IMR-90 (cell line): Measurements from ENCODE around the gene PEX14. TPM values are rescaled to one million over a fixed set of nuclear protein-coding genes. Genes with fewer than 3 reads are reported as not detected.

Experiments
- ATAC-seq: fragments of 200-7000 bp; cut with Tn5 transposase; 2 replicates; pipeline ENCODE4 v1.9.1; 2020; ENCODE audit warnings: low read depth, mild to moderate bottlenecking, moderate library complexity
- BruUV-seq: library from RNA; stranded (reverse); fragments of 400-500 nt; replicated peaks from 2 replicates; lab custom pipeline; 2021; lab: Mats Ljungman, UMichigan
- CTCF ChIA-PET: fragments of 300-600 bp; formaldehyde crosslinking; extraction: SDS; loops from one replicate; lab custom pipeline; 2021; ENCODE audit warnings: antibody characterized with exemption; lab: Yijun Ruan, JAX
- POLR2A ChIA-PET: fragments of 300-600 bp; sonication (Branson Sonifier 250); formaldehyde crosslinking; loops from one replicate; lab custom pipeline; 2022; ENCODE audit warnings: antibody characterized with exemption; ENCODE audit not compliant: unreplicated experiment; lab: Charles Lee
- DNase-seq: peaks from one replicate; pipeline ENCODE4 v3.0.0; 2013
- H2AFZ ChIP-seq: replicated peaks from 2 replicates; pipeline ENCODE3; 2013; ENCODE audit warnings: low read length, mild to moderate bottlenecking; ENCODE audit not compliant: poor library complexity
- H2AK5ac ChIP-seq: 2 replicates; pipeline ENCODE4 v1.6.1; 2013; ENCODE audit warnings: low read depth, low read length, inconsistent platforms
- H2AK9ac ChIP-seq: replicated peaks from 2 replicates; pipeline ENCODE3; 2013; ENCODE audit warnings: mild to moderate bottlenecking, low read depth, low read length, moderate library complexity; ENCODE audit not compliant: poor library complexity
- H2BK120ac ChIP-seq: 2 replicates; pipeline ENCODE4 v1.6.1; 2013; ENCODE audit warnings: low read depth, low read length, inconsistent platforms
- H2BK15ac ChIP-seq: 3 replicates; pipeline ENCODE4 v1.6.1; 2013; ENCODE audit warnings: low read depth, low read length, inconsistent platforms
- H2BK20ac ChIP-seq: 2 replicates; pipeline ENCODE4 v1.6.1; 2013; ENCODE audit warnings: low read depth, mild to moderate bottlenecking, inconsistent platforms, low read length, moderate library complexity
- H2BK5ac ChIP-seq: 2 replicates; pipeline ENCODE4 v1.6.1; 2013; ENCODE audit warnings: mild to moderate bottlenecking, low read depth, low read length, inconsistent platforms; ENCODE audit not compliant: poor library complexity, severe bottlenecking
- H3K14ac ChIP-seq: replicated peaks from 2 replicates; pipeline ENCODE4 v1.6.1; 2013; ENCODE audit warnings: low read depth, low read length, inconsistent platforms
- H3K18ac ChIP-seq: 2 replicates; pipeline ENCODE4 v1.6.1; 2013; ENCODE audit warnings: low read depth, low read length, control low read depth
- H3K23ac ChIP-seq: 2 replicates; pipeline ENCODE4 v1.6.1; 2013; ENCODE audit warnings: low read depth, low read length, inconsistent platforms
- H3K27ac ChIP-seq: 2 replicates; pipeline ENCODE4 v1.5.1; 2013; ENCODE audit warnings: mild to moderate bottlenecking, control low read depth, low read length; ENCODE audit not compliant: insufficient read depth
- H3K27me3 ChIP-seq: 2 replicates; pipeline ENCODE4 v1.6.1; 2013; ENCODE audit warnings: low read length; ENCODE audit not compliant: control insufficient read depth, insufficient read depth
- H3K36me3 ChIP-seq: 2 replicates; pipeline ENCODE4 v1.6.1; 2013; ENCODE audit warnings: low read length, mixed read lengths; ENCODE audit not compliant: control insufficient read depth, insufficient read depth
- H3K4ac ChIP-seq: 2 replicates; pipeline ENCODE4 v1.6.1; 2013; ENCODE audit warnings: low read depth, low read length, inconsistent platforms
- H3K4me1 ChIP-seq: 2 replicates; pipeline ENCODE4 v1.6.1; 2013; ENCODE audit warnings: low read length, mixed read lengths; ENCODE audit not compliant: control insufficient read depth, insufficient read depth
- H3K4me2 ChIP-seq: 2 replicates; pipeline ENCODE4 v1.6.1; 2013; ENCODE audit warnings: low read depth, mild to moderate bottlenecking, control low read depth, low read length, moderate library complexity
- H3K4me3 ChIP-seq: 2 replicates; pipeline ENCODE4 v1.5.1; 2013; ENCODE audit warnings: low read depth, mild to moderate bottlenecking, control low read depth, low read length, moderate library complexity; ENCODE audit not compliant: insufficient read depth
- H3K56ac ChIP-seq: 2 replicates; pipeline ENCODE4 v1.6.1; 2013; ENCODE audit warnings: low read length, inconsistent platforms; ENCODE audit not compliant: insufficient read depth; ENCODE audit errors: extremely low read depth
- H3K79me1 ChIP-seq, 2 experiments: 2 replicates each; pipeline ENCODE4 v1.6.1; 2013; ENCODE audit warnings: low read length in 2 of 2, inconsistent platforms in 1 of 2, low read depth in 1 of 2
- H3K9ac ChIP-seq: 2 replicates; pipeline ENCODE4 v1.6.1; 2013; ENCODE audit warnings: low read depth, low read length, control low read depth
- H3K9me1 ChIP-seq: 2 replicates; pipeline ENCODE4 v1.6.1; 2013; ENCODE audit warnings: low read length, inconsistent platforms; ENCODE audit not compliant: insufficient read depth
- H3K9me3 ChIP-seq: 2 replicates; pipeline ENCODE4 v1.6.1; 2013; ENCODE audit warnings: low read length; ENCODE audit not compliant: control insufficient read depth, insufficient read depth
- H4K20me1 ChIP-seq: 2 replicates; pipeline ENCODE4 v1.6.1; 2013; ENCODE audit warnings: low read length, inconsistent platforms; ENCODE audit not compliant: insufficient read depth
- H4K5ac ChIP-seq: 2 replicates; pipeline ENCODE4 v1.6.1; 2013; ENCODE audit warnings: mild to moderate bottlenecking, low read depth, low read length, control low read depth
- H4K8ac ChIP-seq, 2 experiments: 2 replicates each; pipeline ENCODE4 v1.6.1; 2013; ENCODE audit warnings: low read depth in 2 of 2, low read length in 2 of 2, control low read depth in 1 of 2, inconsistent platforms in 1 of 2
- H4K91ac ChIP-seq: 2 replicates; pipeline ENCODE4 v1.6.1; 2013; ENCODE audit warnings: low read depth, low read length, inconsistent platforms; ENCODE audit not compliant: insufficient read depth
- BHLHE40 ChIP-seq: fragments of 150-350 bp; IDR thresholded peaks from 2 replicates; pipeline ENCODE4 v1.6.1; 2016; ENCODE audit warnings: mild to moderate bottlenecking, low read depth, low read length
- CEBPB ChIP-seq: IDR thresholded peaks from 2 replicates; pipeline ENCODE4 v1.6.1; 2012; ENCODE audit warnings: low read depth, low read length, improper control_type of control experiment
- CHD1 ChIP-seq: IDR thresholded peaks from 2 replicates; pipeline ENCODE4 v1.6.1; 2012; ENCODE audit warnings: low read depth, low read length, improper control_type of control experiment
- CTCF ChIP-seq: conservative IDR thresholded peaks from 2 replicates; pipeline ENCODE4 v1.5.1; 2012; ENCODE audit warnings: mild to moderate bottlenecking, low read depth, low read length, improper control_type of control experiment
- ELK1 ChIP-seq: fragments of 150-350 bp; IDR thresholded peaks from 2 replicates; pipeline ENCODE4 v1.6.1; 2016; ENCODE audit warnings: low read depth, mild to moderate bottlenecking, low read length, moderate library complexity, borderline replicate concordance
- FOS ChIP-seq: fragments of 150-350 bp; IDR thresholded peaks from 2 replicates; pipeline ENCODE4 v1.6.1; 2016; ENCODE audit warnings: low read depth, low read length
- MAFK ChIP-seq: IDR thresholded peaks from 2 replicates; pipeline ENCODE4 v1.6.1; 2012; ENCODE audit warnings: low read depth, low read length, improper control_type of control experiment
- MAZ ChIP-seq: IDR thresholded peaks from 2 replicates; pipeline ENCODE4 v1.6.1; 2012; ENCODE audit warnings: low read depth, mild to moderate bottlenecking, low read length, improper control_type of control experiment, moderate library complexity, borderline replicate concordance
- MXI1 ChIP-seq: IDR thresholded peaks from 2 replicates; pipeline ENCODE4 v1.6.1; 2012; ENCODE audit warnings: low read depth, mild to moderate bottlenecking, low read length, moderate library complexity, borderline replicate concordance
- NFE2L2 ChIP-seq: fragments of 150-350 bp; IDR thresholded peaks from 2 replicates; pipeline ENCODE4 v1.6.1; 2016; ENCODE audit warnings: low read depth, mild to moderate bottlenecking, low read length
- POLR2A ChIP-seq: IDR thresholded peaks from 2 replicates; pipeline ENCODE4 v1.6.1; 2012; ENCODE audit warnings: mild to moderate bottlenecking, low read depth, low read length
- RAD21 ChIP-seq: IDR thresholded peaks from 2 replicates; pipeline ENCODE4 v1.6.1; 2012; ENCODE audit warnings: low read length, improper control_type of control experiment
- SMC3 ChIP-seq: fragments of 150-350 bp; IDR thresholded peaks from 2 replicates; pipeline ENCODE4 v1.6.1; 2016; ENCODE audit warnings: low read depth, mild to moderate bottlenecking, antibody characterized with exemption, low read length, moderate library complexity
- USF2 ChIP-seq: fragments of 150-350 bp; IDR thresholded peaks from 2 replicates; pipeline ENCODE4 v1.6.1; 2017; ENCODE audit warnings: mild to moderate bottlenecking, antibody characterized with exemption, low read length, low read depth
- WGBS, 2 experiments: methylation state at CpG; one replicate each; pipeline versions ENCODE4 v1.1.5 to v1.1.7; 2013; ENCODE audit warnings: missing lambda C conversion rate in 2 of 2; ENCODE audit not compliant: insufficient read length in 1 of 2; ENCODE audit errors: extremely low coverage in 2 of 2; 5-methylcytosine and 5-hydroxymethylcytosine counted together
- dilution Hi-C: fragments of 300-500 bp; cut with HindIII; formaldehyde crosslinking; loops from one replicate; pipeline ENCODE4 v1.14.3; 2018; ENCODE audit warnings: low sequenced_read_pairs; ENCODE audit not compliant: unreplicated experiment
- in situ Hi-C: fragments of 300-500 bp; cut with MboI; formaldehyde crosslinking; loops from 3 replicates; pipeline ENCODE4 v1.14.3; 2019; ENCODE audit warnings: low sequenced_read_pairs, inconsistent platforms, mixed read lengths
- intact Hi-C: fragments of 100-400 bp; cut with micrococcal nuclease; formaldehyde crosslinking; loops from 2 replicates; pipeline ENCODE4 v1.10.0; 2022
- polyA plus RNA-seq, 3 experiments: library from polyadenylated mRNA; depleted of rRNA; stranded (reverse); fragments of >200 nt; gene quantifications; 2 replicates each; pipeline ENCODE4 v1.2.3, GENCODE V29; 2012; ENCODE audit warnings: low replicate concordance in 1 of 3
- total RNA-seq: library from RNA; depleted of rRNA; stranded (reverse); fragments of >200 nt; gene quantifications from 2 replicates; pipeline ENCODE4 v1.2.3, GENCODE V29; 2012

Gene PEX14
- total and polyA plus RNA-seq, 2 of the 4 experiments (the other 2 are of a cell fraction), result 9.5 to 22.5 TPM

- Histone ChIP-seq H4K8ac (no peak overlapping the region), H3K79me1 (0 out of 4 replicates have a peak, but pooled peaks cover 0 to 8% of the 10 kb centered on the region in 2 experiments), H2AK5ac (no peak overlapping the region), H3K27me3 (no peaks in the 10 kb centered on the region), H3K23ac (no peak overlapping the region), H3K18ac (no peak overlapping the region), H4K5ac (no peak overlapping the region), H3K4me2 (no peak overlapping the region), H4K20me1 (no peaks in the 10 kb centered on the region), H2AK9ac (no peak overlapping the region), H3K27ac (no peak overlapping the region), H3K4me1 (no peaks in the 10 kb centered on the region), H3K9ac (no peak overlapping the region), H3K9me1 (no peaks in the 10 kb centered on the region), H4K91ac (no peak overlapping the region), H3K4ac (no peak overlapping the region), H2BK15ac (no peak overlapping the region), H2BK120ac (no peak overlapping the region), H3K14ac (no peak overlapping the region), H2AFZ (no peak overlapping the region), H3K9me3 (no peaks in the 10 kb centered on the region), H3K4me3 (no peak overlapping the region), H2BK5ac (no peak overlapping the region), H2BK20ac (no peak overlapping the region), H3K36me3 (peaks cover 21% of the 10 kb centered on the region), H3K56ac (no peak overlapping the region)
- intact Hi-C loops, result no loop called here
- POLR2A ChIA-PET, result no interaction called here
- 90% methylated on average over 2 of the region's 9 CpGs; no CpG with 5 or more reads in 1 of the 2 experiments for WGBS, 2 experiments
- in situ Hi-C loops, result no loop called here
- no peak for ATAC-seq
- no TSS peak for BruUV-seq
- dilution Hi-C loops, result no loop called here
- CTCF ChIA-PET, result no interaction called here
- no peak for DNase-seq
- no peak for TF ChIP-seq CTCF
- no peak for TF ChIP-seq NFE2L2
- no peak for TF ChIP-seq RAD21
- no peak for TF ChIP-seq MAZ
- no peak for TF ChIP-seq ELK1
- no peak for TF ChIP-seq SMC3
- TF ChIP-seq USF2, result no peak
- TF ChIP-seq MAFK, result no peak
- no peak for TF ChIP-seq POLR2A
- no peak for TF ChIP-seq CEBPB
- no peak for TF ChIP-seq FOS
- TF ChIP-seq MXI1, result no peak
- no peak for TF ChIP-seq BHLHE40
- TF ChIP-seq CHD1, result no peak
Observed at GRCh38 chr1:10621906-10622305, 147.2 kb downstream of the PEX14 start.
